HG02588 (cell line): ENCODE data around the gene APOA4.
"Not testable (repeated sequence)": the region's sequence is repeated elsewhere in the genome, so short reads cannot be mapped to it uniquely, and the experiment has no call there.

Source experiments
- ATAC-seq: cut with Tn5 transposase; IDR thresholded peaks from one replicate; pipeline ENCODE4 v1.9.1; 2021; ENCODE audit warnings: mild to moderate bottlenecking, moderate library complexity; ENCODE audit not compliant: unreplicated experiment

The APOA4 gene

GRCh38 chr11:116807601-116808261, 15.4 kb downstream of the APOA4 start:
- no peak for ATAC-seq

- no peak for ATAC-seq
These were observed 19.1 kb downstream of the APOA4 start for GRCh38 chr11:116804001-116804400.

DNA sequence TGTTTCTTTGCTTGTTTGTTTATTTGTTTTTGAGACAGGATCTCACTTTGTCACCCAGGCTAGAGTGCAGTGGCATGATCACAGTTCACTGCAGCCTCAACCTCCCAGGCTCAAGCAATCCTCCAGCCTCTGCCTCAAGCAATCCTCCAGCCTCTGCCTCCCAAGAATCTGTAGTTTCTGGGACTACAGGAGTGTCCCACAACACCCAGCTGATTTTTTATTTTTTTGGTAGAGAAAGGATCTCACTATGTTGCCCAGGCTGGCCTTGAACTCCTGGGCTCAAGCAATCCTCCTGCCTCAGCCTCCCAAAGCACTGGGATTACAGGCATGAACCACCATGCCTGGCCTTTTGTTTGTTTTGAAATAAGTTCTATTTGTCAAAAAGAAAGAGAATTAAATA, 21.4 kb downstream of the APOA4 start:
- ATAC-seq: not testable (repeated sequence)

- no peak for ATAC-seq
These were observed 22.5 kb downstream of the APOA4 start for GRCh38 chr11:116800610-116801009.

DNA sequence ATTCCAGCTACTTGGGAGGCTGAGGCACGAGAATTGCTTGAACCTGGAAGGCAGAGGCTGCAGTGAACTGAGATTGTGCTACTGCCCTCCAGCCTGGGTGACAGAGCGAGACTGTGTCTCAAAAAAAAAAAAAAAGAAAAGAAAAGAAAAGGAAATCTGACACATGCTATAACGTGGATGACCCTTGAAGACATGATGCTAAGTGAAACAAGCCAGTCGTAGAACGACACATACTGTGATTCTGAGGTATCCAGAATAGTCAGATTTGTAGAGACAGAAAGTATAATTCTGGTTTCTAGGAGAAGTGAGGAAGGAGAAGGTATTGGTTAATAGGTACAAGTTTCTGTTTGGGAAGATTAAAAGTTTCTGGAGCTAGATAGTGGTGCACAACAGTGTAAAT, 24.7 kb downstream of the APOA4 start:
- no peak for ATAC-seq

- ATAC-seq: no peak
These were observed 25.3 kb downstream of the APOA4 start for GRCh38 chr11:116797816-116798215.

GRCh38 chr11:116796548-116796947, 26.6 kb downstream of the APOA4 start:
- no peak for ATAC-seq

GRCh38 chr11:116794851-116795250, 28.3 kb downstream of the APOA4 start:
- no peak for ATAC-seq

DNA sequence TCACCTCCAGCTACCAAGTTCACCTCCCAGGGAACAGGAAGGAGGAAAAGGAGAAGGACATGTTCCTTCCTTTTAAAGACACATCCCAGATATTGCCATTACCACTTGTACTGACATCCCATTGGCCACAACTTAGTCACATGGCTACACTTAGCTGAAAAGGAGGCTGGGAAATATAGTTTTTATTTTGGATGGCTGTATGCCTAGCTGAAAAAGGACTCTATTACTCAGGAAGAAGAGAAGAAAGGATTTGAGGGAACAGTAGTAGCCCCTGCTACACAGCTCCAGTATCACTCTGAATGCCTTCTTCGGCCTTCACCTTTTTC, 29.4 kb downstream of the APOA4 start:
- ATAC-seq: no peak

GRCh38 chr11:116792869-116793771, 30.0 kb downstream of the APOA4 start:
- no peak for ATAC-seq

- ATAC-seq: no peak
These were observed 30.8 kb downstream of the APOA4 start for GRCh38 chr11:116792144-116792868.

DNA sequence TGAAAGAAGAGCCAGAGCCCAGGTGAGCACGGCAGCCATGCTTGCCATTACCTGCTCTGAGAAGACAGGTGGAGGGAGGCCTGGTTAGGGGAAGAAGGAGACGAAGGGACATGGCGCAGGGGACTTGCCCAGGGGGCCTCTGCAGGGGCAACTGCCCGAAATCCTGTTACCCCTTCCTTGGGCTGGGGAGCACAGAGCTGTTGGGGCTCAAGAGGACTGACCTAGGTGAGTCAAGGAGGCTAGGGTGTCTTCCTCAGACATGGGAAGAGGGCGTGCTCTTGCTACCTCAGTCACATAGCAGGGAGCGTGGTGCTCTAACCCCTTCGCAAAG, 31.3 kb downstream of the APOA4 start, which contains the start of gene APOA5:
Gene APOA5 (minus strand): TSS at position 67 of the 331 bp plus-strand sequence. CDS start 19 bp downstream, at position 48.
- no peak for ATAC-seq

DNA sequence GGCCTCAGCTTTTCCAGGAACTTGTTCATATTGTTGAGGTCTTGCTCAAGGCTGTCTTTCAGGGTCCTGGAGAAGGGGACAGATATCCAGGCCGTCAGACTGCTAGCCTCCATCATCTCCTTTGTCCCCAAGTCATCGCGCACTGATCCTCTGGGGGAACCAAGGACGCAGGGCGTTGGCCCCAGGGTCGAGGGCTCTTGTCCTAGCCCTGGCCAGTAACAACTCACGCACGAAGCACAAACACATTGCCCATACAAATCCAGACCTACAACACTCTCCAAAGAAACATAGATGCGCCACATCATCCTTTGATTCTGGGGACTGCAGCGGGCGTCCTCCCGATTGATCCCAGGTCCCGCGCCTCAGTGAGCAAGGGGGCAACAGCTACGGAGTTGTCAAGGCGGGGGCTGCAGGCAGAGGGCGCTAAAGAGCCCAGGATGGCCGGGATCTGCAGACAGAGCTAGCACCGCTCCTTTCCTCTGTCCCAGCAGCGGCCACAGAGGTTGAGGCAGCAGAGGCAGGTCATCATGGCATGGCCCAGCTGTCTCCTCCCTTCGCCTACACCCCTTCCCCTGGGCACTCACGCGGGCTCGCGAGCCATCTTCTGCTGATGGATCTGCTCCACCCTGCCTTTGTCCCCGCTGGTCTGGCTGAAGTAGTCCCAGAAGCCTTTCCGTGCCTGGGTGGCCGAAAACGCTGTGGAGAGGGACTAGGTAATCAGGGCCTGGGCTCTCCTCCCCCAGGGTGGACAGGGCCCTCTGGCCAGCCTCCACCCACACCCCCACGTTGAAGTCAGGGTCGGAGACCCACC, 31.9 kb downstream of the APOA4 start:
- no peak for ATAC-seq

DNA sequence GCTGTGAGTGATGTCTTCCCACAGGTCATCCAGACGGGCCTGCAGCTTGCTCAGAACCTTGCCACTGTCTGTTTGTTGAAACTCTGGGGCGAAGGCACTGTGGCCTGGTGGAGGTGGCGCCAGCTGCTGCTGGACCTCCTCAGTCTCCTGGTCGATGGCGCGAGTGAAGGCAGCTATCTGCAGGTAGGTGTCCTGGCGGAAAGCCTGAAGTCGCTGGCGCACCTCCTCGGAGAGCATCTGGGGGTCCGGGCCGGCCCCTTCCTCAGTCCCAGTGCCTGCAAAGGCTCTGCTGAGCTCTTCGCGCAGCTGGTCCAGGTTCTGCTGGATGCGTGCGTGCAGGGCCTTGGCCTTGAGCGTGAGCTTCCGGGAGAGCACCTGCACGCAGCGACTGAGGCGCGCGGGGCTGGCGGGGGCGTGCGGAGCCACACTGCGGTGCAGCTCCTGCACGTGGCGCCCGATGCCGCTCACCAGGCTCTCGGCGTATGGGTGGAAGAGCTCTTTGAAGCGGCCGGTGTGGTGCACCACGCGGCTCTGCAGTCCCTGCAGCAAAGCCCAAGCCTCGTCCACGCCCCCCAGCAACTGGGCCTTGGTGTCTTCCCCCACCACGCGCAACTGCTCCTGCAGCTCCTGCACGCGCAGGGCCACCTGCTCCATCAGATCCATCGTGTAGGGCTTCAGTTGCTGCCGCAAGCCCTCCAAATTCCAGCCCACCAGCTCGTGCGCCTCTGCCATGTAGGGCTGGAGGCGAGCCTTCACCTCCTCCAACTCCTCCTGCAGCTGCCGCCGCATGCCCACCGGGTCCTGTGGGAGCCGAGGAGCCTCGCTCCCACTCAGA, 32.7 kb downstream of the APOA4 start:
- ATAC-seq: no peak

- no peak for ATAC-seq
These were observed 34.1 kb downstream of the APOA4 start for GRCh38 chr11:116788975-116789374.

DNA sequence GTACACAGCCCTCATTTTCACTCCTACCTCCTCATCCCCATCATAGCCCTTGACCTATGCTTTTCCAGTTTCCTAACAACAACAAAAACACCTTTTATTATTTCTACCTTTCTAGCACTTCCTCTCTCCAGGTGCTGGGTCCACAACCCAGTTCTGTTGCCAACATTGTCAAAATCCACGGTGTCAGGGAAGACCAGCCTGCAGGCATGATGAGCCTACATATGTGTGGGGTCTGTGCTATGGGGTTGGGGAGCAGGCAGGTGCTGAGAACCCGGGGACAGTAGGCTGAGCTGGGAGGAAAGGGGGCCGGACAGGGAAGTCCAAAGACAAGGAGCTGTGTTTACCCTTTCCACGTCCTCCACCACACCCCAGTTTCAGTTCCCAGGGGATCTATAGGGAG, 34.6 kb downstream of the APOA4 start:
- no peak for ATAC-seq

GRCh38 chr11:116787786-116788486, 35.2 kb downstream of the APOA4 start, which contains the start of gene ZPR1:
Gene ZPR1, minus strand, starts transcription at chr11:116788023. Its CDS starts 33 bp downstream, at chr11:116787990.
- ATAC-seq: peak; percentile 87

DNA sequence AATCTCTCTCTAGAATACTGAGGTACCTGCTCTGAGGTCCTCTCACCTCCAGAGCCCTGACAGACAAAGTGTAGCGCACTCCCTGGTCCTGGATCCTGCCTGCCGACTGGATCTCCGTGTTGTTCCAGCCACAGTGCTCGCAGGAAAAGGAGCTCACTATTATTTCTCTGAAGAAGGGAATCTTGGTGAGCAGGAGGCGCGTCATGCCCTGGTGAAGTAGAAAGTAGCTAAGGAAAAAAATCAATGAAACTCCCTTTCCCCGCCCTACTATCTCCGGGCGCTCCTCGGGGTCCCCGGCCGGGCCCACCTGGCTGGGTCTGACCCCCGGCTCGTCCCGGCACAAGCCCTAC, 35.7 kb downstream of the APOA4 start:
- ATAC-seq: no peak

DNA sequence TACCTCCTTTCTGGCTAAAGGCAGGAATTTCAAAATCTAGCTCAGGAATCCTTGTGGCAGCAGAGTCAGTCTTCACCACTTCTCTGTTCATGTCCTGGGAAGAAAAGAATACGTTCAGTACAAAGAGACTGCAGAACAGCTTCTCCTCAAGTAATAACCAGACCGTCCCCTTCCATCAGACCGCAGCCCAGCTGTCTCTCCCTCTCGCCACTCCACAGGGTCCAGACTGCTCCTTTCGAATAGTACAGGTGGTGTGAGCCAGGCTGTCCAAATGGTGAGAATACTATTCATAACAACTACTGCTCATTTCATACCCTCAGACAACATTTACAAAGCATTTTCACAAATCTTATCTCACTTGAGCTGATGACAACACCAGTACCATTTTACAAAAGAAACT, 36.1 kb downstream of the APOA4 start:
- no peak for ATAC-seq
